H9 (cell line): Measurements from ENCODE around the gene RUNX2. TPM values are rescaled to one million over a fixed set of nuclear protein-coding genes. Genes with fewer than 3 reads are reported as not detected.

ENCODE experiments used
- DNase-seq: peaks from one replicate; pipeline ENCODE4 v3.0.0-alpha.2; 2017
- H2AFZ ChIP-seq: one replicate; pipeline ENCODE4 v1.6.1; 2013; ENCODE audit warnings: mild to moderate bottlenecking, low read length, control low read depth, moderate library complexity
- H2AK5ac ChIP-seq: 2 replicates; pipeline ENCODE4 v1.6.1; 2013; ENCODE audit warnings: low read length, control low read depth, mixed read lengths; ENCODE audit not compliant: insufficient read length
- H2BK120ac ChIP-seq: one replicate; pipeline ENCODE4 v1.6.1; 2013; ENCODE audit warnings: low read depth, mild to moderate bottlenecking, low read length, control low read depth, inconsistent platforms; ENCODE audit not compliant: poor library complexity, severe bottlenecking
- H2BK12ac ChIP-seq: 2 replicates; pipeline ENCODE4 v1.6.1; 2013; ENCODE audit warnings: low read length, control low read depth, mixed read lengths, low read depth; ENCODE audit not compliant: insufficient read length
- H2BK15ac ChIP-seq: 2 replicates; pipeline ENCODE4 v1.6.1; 2013; ENCODE audit warnings: low read depth, low read length, control low read depth
- H2BK20ac ChIP-seq: one replicate; pipeline ENCODE4 v1.6.1; 2013; ENCODE audit warnings: low read depth, mild to moderate bottlenecking, low read length, control low read depth, inconsistent platforms; ENCODE audit not compliant: poor library complexity, severe bottlenecking
- H2BK5ac ChIP-seq: 2 replicates; pipeline ENCODE4 v1.6.1; 2013; ENCODE audit warnings: low read length, control low read depth, mixed read lengths; ENCODE audit not compliant: insufficient read length
- H3K14ac ChIP-seq: 2 replicates; pipeline ENCODE4 v1.6.1; 2013; ENCODE audit warnings: low read length, control low read depth; ENCODE audit not compliant: insufficient read depth
- H3K18ac ChIP-seq: 2 replicates; pipeline ENCODE4 v1.6.1; 2013; ENCODE audit warnings: low read depth, mild to moderate bottlenecking, mixed read lengths, low read length, control low read depth; ENCODE audit not compliant: insufficient read length
- H3K23ac ChIP-seq: 2 replicates; pipeline ENCODE4 v1.6.1; 2013; ENCODE audit warnings: low read length, control low read depth, mixed read lengths, low read depth; ENCODE audit not compliant: insufficient read length
- H3K23me2 ChIP-seq: 2 replicates; pipeline ENCODE4 v1.6.1; 2013; ENCODE audit warnings: low read depth, mild to moderate bottlenecking, mixed read lengths, low read length, control low read depth; ENCODE audit not compliant: insufficient read length, poor library complexity, severe bottlenecking
- H3K27ac ChIP-seq: 2 replicates; pipeline ENCODE4 v1.5.1; 2013; ENCODE audit warnings: low read length, control low read depth, mixed read lengths, low read depth; ENCODE audit not compliant: insufficient read length
- H3K27me3 ChIP-seq: 2 replicates; pipeline ENCODE4 v1.6.1; 2013; ENCODE audit warnings: low read length, control low read depth, inconsistent platforms; ENCODE audit not compliant: insufficient read depth
- H3K4ac ChIP-seq: 2 replicates; pipeline ENCODE4 v1.6.1; 2013; ENCODE audit warnings: low read depth, mild to moderate bottlenecking, control low read depth, inconsistent platforms, low read length, moderate library complexity
- H3K4me1 ChIP-seq: 2 replicates; pipeline ENCODE4 v1.6.1; 2013; ENCODE audit warnings: low read length, control low read depth, inconsistent platforms; ENCODE audit not compliant: insufficient read depth
- H3K4me2 ChIP-seq: 2 replicates; pipeline ENCODE4 v1.6.1; 2013; ENCODE audit warnings: low read length, control low read depth, mixed read lengths; ENCODE audit not compliant: insufficient read length, insufficient read depth
- H3K56ac ChIP-seq: 2 replicates; pipeline ENCODE4 v1.6.1; 2013; ENCODE audit warnings: low read depth, mild to moderate bottlenecking, mixed read lengths, low read length, control low read depth; ENCODE audit not compliant: insufficient read length
- H3K79me1 ChIP-seq: 2 replicates; pipeline ENCODE4 v1.6.1; 2013; ENCODE audit warnings: low read depth, mild to moderate bottlenecking, moderate library complexity, low read length, control low read depth, inconsistent platforms; ENCODE audit not compliant: insufficient read depth, poor library complexity, severe bottlenecking
- H3K79me2 ChIP-seq: 2 replicates; pipeline ENCODE4 v1.6.1; 2013; ENCODE audit warnings: low read length, control low read depth, inconsistent platforms; ENCODE audit not compliant: insufficient read depth
- H3K9ac ChIP-seq: 2 replicates; pipeline ENCODE4 v1.6.1; 2013; ENCODE audit warnings: low read length, control low read depth, mixed read lengths; ENCODE audit not compliant: insufficient read length; ENCODE audit errors: extremely low read depth
- H3K9me3 ChIP-seq: one replicate; pipeline ENCODE4 v1.6.1; 2013; ENCODE audit warnings: low read depth, low read length, inconsistent platforms; ENCODE audit not compliant: control insufficient read depth
- H3T11ph ChIP-seq: one replicate; pipeline ENCODE4 v1.6.1; 2013; ENCODE audit warnings: mild to moderate bottlenecking, low read length, control low read depth, inconsistent platforms
- H4K20me1 ChIP-seq: one replicate; pipeline ENCODE4 v1.6.1; 2013; ENCODE audit not compliant: control insufficient read depth, insufficient read length, insufficient read depth
- H4K5ac ChIP-seq: 2 replicates; pipeline ENCODE4 v1.6.1; 2013; ENCODE audit warnings: low read depth, mild to moderate bottlenecking, mixed read lengths, low read length, control low read depth; ENCODE audit not compliant: insufficient read length
- H4K8ac ChIP-seq: replicated peaks from 2 replicates; pipeline ENCODE4 v1.6.1; 2013; ENCODE audit warnings: low read length, control low read depth, mixed read lengths, low read depth; ENCODE audit not compliant: insufficient read length
- H4K91ac ChIP-seq: 2 replicates; pipeline ENCODE4 v1.6.1; 2013; ENCODE audit warnings: low read depth, mild to moderate bottlenecking, moderate library complexity, mixed read lengths, low read length, control low read depth; ENCODE audit not compliant: insufficient read length
- H3K27ac Mint-ChIP-seq, 3 experiments: 2 replicates in 2 of 3; 3 replicates in 1 of 3; pipeline ENCODE4 v1.8.0; 2020 to 2021; ENCODE audit warnings: mixed read lengths in 3 of 3, mild to moderate bottlenecking in 1 of 3, moderate library complexity in 1 of 3
- H3K27me3 Mint-ChIP-seq: 2 replicates; pipeline ENCODE4 v1.8.0; 2021; ENCODE audit warnings: low read depth, mild to moderate bottlenecking, moderate library complexity, mixed read lengths
- H3K36me3 Mint-ChIP-seq, 3 experiments: 2 replicates in 2 of 3; 3 replicates in 1 of 3; pipeline ENCODE4 v1.8.0; 2020 to 2021; ENCODE audit warnings: low read depth in 3 of 3, mixed read lengths in 3 of 3; ENCODE audit not compliant: insufficient read depth in 1 of 3
- H3K4me1 Mint-ChIP-seq, 2 experiments: 2 replicates each; pipeline ENCODE4 v1.8.0; 2020; ENCODE audit warnings: mixed read lengths in 2 of 2
- H3K4me3 Mint-ChIP-seq, 2 experiments: 2 replicates in 1 of 2; 3 replicates in 1 of 2; pipeline ENCODE4 v1.8.0; 2020 to 2021; ENCODE audit warnings: mild to moderate bottlenecking in 2 of 2, mixed read lengths in 2 of 2, moderate library complexity in 1 of 2
- H3K9me3 Mint-ChIP-seq, 2 experiments: 2 replicates in 1 of 2; 3 replicates in 1 of 2; pipeline ENCODE4 v1.8.0; 2020; ENCODE audit warnings: mild to moderate bottlenecking in 2 of 2, mixed read lengths in 2 of 2, moderate library complexity in 1 of 2
- WGBS: extraction: QIAGEN DNeasy Blood & Tissue Kit; methylation state at CpG from one replicate; pipeline ENCODE4 v1.1.7; 2013; ENCODE audit warnings: missing lambda C conversion rate, low lambda C conversion rate, mixed read lengths; ENCODE audit not compliant: insufficient read length; ENCODE audit errors: extremely low coverage; 5-methylcytosine and 5-hydroxymethylcytosine counted together
- total RNA-seq: library from RNA; stranded (reverse); gene quantifications from 2 replicates; pipeline ENCODE4 v1.2.1, GENCODE V29; 2021
- TF ChIP-seq, protein P1 (sequence below): fragments of 200-600 bp; sonication (generic); conservative IDR thresholded peaks from 3 replicates; pipeline ENCODE4 v1.8.0; 2021; ENCODE audit warnings: antibody characterized with exemption, mild to moderate bottlenecking

Gene RUNX2
- total RNA-seq, 1 experiment from 2014 or later, result 0.15 TPM

- no peak overlapping the region for H2BK15ac ChIP-seq
- Mint-ChIP-seq H3K27ac (no peak overlapping the region), H3K4me3 (no peak overlapping the region), H3K4me1 (peaks cover 8% of the 10 kb centered on the region in 2 experiments), H3K36me3 (no peaks in the 10 kb centered on the region; a peak in 1 of 7 replicates), H3K9me3 (no peaks in the 10 kb centered on the region; a peak in 1 of 5 replicates), H3K27me3 (peaks cover 13% of the 10 kb centered on the region)
- no peaks in the 10 kb centered on the region for H3K9me3 ChIP-seq
- no peaks in the 10 kb centered on the region; the same call in 1 of the 2 replicates for H3K27me3 ChIP-seq
- H3K79me2 ChIP-seq, result no peaks in the 10 kb centered on the region
- no peak overlapping the region for H2BK12ac ChIP-seq
- no peak overlapping the region for H4K8ac ChIP-seq
- WGBS, result no CpG with 5 or more reads among the region's 3 CpGs
- no peak overlapping the region for H3K14ac ChIP-seq
- H3K23ac ChIP-seq, result no peak overlapping the region
- no peaks in the 10 kb centered on the region for H4K20me1 ChIP-seq
- H3T11ph ChIP-seq, result no peak overlapping the region
- no peak overlapping the region for H4K5ac ChIP-seq
- H3K4me1 ChIP-seq, result no peaks in the 10 kb centered on the region
- H2BK5ac ChIP-seq, result no peak overlapping the region
- no peak overlapping the region for H2BK120ac ChIP-seq
- H2BK20ac ChIP-seq, result no peak overlapping the region
- no peak for DNase-seq
- no peaks in the 10 kb centered on the region for H3K79me1 ChIP-seq
- no peaks in the 10 kb centered on the region for H3K23me2 ChIP-seq
- no peak overlapping the region for H4K91ac ChIP-seq
- H3K18ac ChIP-seq, result no peak overlapping the region
- H3K9ac ChIP-seq, result no peak overlapping the region
- no peak overlapping the region for H3K56ac ChIP-seq
- H3K4ac ChIP-seq, result no peak overlapping the region
- H3K4me2 ChIP-seq, result no peak overlapping the region
- no peak overlapping the region for H3K27ac ChIP-seq
- TF ChIP-seq, protein P1, sequence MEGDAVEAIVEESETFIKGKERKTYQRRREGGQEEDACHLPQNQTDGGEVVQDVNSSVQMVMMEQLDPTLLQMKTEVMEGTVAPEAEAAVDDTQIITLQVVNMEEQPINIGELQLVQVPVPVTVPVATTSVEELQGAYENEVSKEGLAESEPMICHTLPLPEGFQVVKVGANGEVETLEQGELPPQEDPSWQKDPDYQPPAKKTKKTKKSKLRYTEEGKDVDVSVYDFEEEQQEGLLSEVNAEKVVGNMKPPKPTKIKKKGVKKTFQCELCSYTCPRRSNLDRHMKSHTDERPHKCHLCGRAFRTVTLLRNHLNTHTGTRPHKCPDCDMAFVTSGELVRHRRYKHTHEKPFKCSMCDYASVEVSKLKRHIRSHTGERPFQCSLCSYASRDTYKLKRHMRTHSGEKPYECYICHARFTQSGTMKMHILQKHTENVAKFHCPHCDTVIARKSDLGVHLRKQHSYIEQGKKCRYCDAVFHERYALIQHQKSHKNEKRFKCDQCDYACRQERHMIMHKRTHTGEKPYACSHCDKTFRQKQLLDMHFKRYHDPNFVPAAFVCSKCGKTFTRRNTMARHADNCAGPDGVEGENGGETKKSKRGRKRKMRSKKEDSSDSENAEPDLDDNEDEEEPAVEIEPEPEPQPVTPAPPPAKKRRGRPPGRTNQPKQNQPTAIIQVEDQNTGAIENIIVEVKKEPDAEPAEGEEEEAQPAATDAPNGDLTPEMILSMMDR, result no peak
- H2AFZ ChIP-seq, result no peak overlapping the region
- H2AK5ac ChIP-seq, result no peak overlapping the region
These were observed 322.5 kb downstream of the RUNX2 start for GRCh38 chr6:45650524-45651135.
